ENCODE data around the gene CALHM6.

DNA sequence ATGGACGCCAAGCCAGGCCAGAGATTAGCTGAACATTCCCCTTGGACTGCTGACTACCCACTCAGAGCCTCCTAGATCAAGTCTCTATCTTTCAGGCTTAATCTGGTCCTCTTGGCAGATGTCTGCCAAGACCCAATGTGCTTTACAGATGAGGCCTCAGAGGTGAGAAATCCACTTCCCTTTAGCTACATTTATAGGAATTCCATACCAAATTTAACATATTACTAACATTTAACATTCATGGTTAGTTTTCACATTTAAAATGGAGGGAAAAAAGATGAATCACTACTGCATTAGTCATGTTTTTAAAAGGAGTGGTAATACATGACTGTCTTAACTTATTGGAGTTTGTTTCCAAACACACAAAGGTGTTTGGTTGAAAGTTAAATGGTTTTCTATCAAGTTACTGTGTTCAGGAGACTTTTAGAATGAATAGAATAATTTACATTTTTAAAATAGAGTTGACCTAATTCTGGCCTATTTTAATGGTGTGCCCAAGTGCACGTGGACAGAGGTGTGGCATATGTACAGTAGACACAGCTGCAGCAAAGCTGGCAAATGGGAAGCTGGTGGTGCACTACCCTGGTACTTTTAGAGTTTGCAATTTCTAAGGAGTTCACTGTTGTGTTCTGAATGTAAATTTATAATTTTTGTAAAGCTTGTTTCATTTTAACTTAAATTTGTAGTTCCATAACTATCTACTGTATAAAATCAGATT, 41.9 kb upstream of the CALHM6 start:
- no peak for TF ChIP-seq YY1 (IDR thresholded peaks at IDR 0.05; ENCODE audit: insufficient read depth, insufficient replicate concordance, low read depth, low read length)
- no peak for TF ChIP-seq NFATC3 (CRISPR knock-in tag; IDR thresholded peaks at IDR 0.05)
- no peak for TF ChIP-seq BRCA1 (CRISPR knock-in tag; IDR thresholded peaks at IDR 0.05)
- no peak for TF ChIP-seq NR3C1 (CRISPR knock-in tag; IDR thresholded peaks at IDR 0.05)
- TF ChIP-seq ZKSCAN1 (IDR thresholded peaks at IDR 0.05; ENCODE audit: low read length) = no peak
- TF ChIP-seq, protein P1, sequence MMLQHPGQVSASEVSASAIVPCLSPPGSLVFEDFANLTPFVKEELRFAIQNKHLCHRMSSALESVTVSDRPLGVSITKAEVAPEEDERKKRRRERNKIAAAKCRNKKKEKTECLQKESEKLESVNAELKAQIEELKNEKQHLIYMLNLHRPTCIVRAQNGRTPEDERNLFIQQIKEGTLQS (CRISPR knock-in tag; IDR thresholded peaks at IDR 0.05) = no peak
- TF ChIP-seq KLF15 (CRISPR knock-in tag; IDR thresholded peaks at IDR 0.05; ENCODE audit: borderline replicate concordance) = no peak
- no peak for TF ChIP-seq KAT8 (CRISPR knock-in tag; IDR thresholded peaks at IDR 0.05)
- TF ChIP-seq, protein P2, sequence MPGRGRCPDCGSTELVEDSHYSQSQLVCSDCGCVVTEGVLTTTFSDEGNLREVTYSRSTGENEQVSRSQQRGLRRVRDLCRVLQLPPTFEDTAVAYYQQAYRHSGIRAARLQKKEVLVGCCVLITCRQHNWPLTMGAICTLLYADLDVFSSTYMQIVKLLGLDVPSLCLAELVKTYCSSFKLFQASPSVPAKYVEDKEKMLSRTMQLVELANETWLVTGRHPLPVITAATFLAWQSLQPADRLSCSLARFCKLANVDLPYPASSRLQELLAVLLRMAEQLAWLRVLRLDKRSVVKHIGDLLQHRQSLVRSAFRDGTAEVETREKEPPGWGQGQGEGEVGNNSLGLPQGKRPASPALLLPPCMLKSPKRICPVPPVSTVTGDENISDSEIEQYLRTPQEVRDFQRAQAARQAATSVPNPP (CRISPR knock-in tag; IDR thresholded peaks at IDR 0.05) = no peak
- TF ChIP-seq ZNF441 (CRISPR knock-in tag; IDR thresholded peaks at IDR 0.05; ENCODE audit: borderline replicate concordance) = no peak
- TF ChIP-seq, protein P3, sequence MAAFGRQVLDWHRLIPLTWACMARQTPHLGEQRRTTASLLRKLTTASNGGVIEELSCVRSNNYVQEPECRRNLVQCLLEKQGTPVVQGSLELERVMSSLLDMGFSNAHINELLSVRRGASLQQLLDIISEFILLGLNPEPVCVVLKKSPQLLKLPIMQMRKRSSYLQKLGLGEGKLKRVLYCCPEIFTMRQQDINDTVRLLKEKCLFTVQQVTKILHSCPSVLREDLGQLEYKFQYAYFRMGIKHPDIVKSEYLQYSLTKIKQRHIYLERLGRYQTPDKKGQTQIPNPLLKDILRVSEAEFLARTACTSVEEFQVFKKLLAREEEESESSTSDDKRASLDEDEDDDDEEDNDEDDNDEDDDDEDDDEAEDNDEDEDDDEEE (CRISPR knock-in tag; IDR thresholded peaks at IDR 0.05) = no peak
- TF ChIP-seq ZNF3 (CRISPR knock-in tag; IDR thresholded peaks at IDR 0.05) = no peak
- TF ChIP-seq, protein P4, sequence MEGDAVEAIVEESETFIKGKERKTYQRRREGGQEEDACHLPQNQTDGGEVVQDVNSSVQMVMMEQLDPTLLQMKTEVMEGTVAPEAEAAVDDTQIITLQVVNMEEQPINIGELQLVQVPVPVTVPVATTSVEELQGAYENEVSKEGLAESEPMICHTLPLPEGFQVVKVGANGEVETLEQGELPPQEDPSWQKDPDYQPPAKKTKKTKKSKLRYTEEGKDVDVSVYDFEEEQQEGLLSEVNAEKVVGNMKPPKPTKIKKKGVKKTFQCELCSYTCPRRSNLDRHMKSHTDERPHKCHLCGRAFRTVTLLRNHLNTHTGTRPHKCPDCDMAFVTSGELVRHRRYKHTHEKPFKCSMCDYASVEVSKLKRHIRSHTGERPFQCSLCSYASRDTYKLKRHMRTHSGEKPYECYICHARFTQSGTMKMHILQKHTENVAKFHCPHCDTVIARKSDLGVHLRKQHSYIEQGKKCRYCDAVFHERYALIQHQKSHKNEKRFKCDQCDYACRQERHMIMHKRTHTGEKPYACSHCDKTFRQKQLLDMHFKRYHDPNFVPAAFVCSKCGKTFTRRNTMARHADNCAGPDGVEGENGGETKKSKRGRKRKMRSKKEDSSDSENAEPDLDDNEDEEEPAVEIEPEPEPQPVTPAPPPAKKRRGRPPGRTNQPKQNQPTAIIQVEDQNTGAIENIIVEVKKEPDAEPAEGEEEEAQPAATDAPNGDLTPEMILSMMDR (CRISPR knock-in tag; IDR thresholded peaks at IDR 0.05) = no peak

Data from HepG2 (cell line).